Activated CD4-positive, alpha-beta T cell treated with anti-CD3 and anti-CD28 coated beads, Interleukin-2, Interleukin-6, amounts not matched to agents 100 ng/mL and 50 ng/mL, durations not matched to agents 16 hours and 8 hours (primary cell): ENCODE data around the gene TRIM6.
"Not testable (repeated sequence)": the region's sequence is repeated elsewhere in the genome, so short reads cannot be mapped to it uniquely, and the experiment has no call there.

Experiments
- DNase-seq: peaks from one replicate; pipeline ENCODE4 v3.0.0-alpha.2; 2020

Gene TRIM6, protein sequence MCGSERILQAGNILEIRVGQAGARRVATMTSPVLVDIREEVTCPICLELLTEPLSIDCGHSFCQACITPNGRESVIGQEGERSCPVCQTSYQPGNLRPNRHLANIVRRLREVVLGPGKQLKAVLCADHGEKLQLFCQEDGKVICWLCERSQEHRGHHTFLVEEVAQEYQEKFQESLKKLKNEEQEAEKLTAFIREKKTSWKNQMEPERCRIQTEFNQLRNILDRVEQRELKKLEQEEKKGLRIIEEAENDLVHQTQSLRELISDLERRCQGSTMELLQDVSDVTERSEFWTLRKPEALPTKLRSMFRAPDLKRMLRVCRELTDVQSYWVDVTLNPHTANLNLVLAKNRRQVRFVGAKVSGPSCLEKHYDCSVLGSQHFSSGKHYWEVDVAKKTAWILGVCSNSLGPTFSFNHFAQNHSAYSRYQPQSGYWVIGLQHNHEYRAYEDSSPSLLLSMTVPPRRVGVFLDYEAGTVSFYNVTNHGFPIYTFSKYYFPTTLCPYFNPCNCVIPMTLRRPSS

DNA sequence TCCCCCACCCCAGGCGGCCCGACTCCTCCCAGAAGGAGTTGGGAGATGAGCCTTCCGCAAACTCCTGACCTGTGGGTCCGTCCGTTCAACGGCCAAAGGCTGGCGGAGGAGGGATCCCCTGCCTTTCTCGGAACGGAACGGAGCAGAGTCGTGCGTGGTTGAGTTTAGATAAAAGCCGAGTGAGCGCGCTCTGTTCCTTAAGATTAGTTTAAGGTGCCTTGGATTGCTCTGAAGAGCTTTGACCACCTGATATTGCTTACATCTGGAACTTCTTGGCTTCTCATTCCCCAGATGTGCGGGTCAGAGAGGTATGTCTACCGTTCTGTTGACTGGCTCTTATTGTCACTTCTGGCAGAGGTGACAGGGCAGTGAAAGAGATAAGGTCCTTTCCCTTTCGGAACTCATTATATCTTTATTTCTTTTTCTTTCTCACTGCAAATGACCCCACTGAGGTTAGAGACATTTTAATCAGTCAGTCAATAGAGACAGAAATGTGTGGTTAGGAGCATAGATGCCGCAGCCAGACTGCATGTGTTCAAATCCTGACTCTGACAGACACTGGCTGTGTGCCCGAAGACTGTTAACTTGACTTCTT lies at the start of gene TRIM6:
Gene TRIM6 (plus strand): TSS at position 31 of the 595 bp plus-strand sequence. CDS start 261 bp downstream, at position 292.
- DNase-seq = peak; percentile 5

- DNase-seq = no peak
Measured at GRCh38 chr11:5547982-5548381, 48.5 kb upstream of the TRIM6 start.

- DNase-seq = no peak
Measured at GRCh38 chr11:5548440-5548839, 48.0 kb upstream of the TRIM6 start, which contains the start of gene OR52H1. Gene OR52H1, minus strand, starts transcription at chr11:5548540. Its CDS starts 3,035 bp downstream, at chr11:5545505.

- no peak for DNase-seq
Measured at GRCh38 chr11:5550440-5551095, 45.9 kb upstream of the TRIM6 start.

- DNase-seq = no peak
Measured at GRCh38 chr11:5553343-5553742, 43.1 kb upstream of the TRIM6 start.

GRCh38 chr11:5556596-5557188 lies 39.7 kb upstream of the TRIM6 start:
- DNase-seq = no peak

DNA sequence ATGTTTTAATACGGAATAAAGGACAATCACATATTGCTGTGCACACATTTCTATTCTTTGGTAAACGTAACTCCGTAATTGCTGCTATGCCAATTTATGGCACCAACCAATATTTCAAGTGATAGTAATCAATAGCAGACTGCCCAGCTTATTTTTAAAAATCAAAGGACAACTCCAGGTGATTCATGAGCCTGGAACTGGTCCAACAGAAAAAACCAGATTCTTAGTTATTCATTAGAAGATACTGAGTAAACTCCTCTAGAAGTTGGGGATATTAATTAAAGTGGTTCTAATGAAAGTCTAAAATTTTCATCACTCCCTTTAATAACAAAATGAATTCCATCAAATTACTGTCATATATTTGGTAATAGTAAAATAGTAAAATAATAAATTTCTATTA lies 38.7 kb upstream of the TRIM6 start:
- DNase-seq = no peak

- DNase-seq = no peak
Measured at GRCh38 chr11:5564259-5565019, 32.0 kb upstream of the TRIM6 start.

- DNase-seq = no peak
Measured at GRCh38 chr11:5574654-5575053, 21.8 kb upstream of the TRIM6 start.

DNA sequence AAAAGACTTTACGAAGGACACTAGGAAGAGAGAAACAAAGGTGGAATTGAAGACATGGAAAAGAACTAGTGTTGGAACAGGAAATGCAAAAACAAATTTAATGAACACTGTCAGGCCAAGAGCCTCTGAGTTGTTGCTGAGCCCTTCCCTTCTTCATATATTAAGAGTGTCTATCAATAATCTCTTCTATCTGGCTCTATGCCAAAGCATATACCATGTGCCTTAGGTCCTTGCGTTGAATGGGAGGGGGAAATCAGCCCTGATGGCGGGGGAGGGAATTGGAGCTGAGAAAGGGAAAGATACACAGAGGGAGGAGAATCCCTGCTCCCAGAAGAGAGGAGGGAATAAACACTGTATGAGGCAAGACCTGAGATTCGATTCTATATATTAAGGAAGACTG lies 21.3 kb upstream of the TRIM6 start:
- DNase-seq = no peak

DNA sequence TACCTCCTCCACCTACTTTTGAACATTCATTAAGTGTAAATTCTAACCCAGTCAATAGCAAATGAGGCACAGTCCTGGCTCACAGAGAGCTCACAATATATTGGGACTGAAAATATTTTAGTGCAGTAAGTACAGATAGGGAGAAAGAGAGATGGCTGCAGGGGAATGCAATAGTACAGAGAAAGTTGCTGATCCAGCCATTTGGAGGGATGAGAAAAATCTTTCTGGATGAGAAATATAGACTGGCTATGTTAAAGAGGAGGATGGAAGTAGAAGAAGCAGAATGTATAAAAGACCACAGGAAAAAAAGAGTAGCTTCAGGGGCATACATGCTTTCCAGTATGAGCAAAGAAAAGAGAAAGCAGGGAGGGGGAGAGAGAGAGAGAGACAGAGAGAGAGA lies 19.3 kb upstream of the TRIM6 start:
- DNase-seq = no peak

GRCh38 chr11:5580577-5580976 lies 15.9 kb upstream of the TRIM6 start, which contains the start of gene OR52B6:
Gene OR52B6, plus strand, starts transcription at chr11:5580877. Its CDS starts 0 bp downstream, at chr11:5580877.
- no peak for DNase-seq

DNA sequence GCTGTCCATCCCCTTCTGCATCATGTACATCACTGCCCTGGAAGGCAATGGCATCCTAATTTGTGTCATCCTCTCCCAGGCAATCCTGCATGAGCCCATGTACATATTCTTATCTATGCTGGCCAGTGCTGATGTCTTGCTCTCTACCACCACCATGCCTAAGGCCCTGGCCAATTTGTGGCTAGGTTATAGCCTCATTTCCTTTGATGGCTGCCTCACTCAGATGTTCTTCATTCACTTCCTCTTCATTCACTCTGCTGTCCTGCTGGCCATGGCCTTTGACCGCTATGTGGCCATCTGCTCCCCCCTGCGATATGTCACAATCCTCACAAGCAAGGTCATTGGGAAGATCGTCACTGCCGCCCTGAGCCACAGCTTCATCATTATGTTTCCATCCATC lies 15.4 kb upstream of the TRIM6 start:
- DNase-seq = no peak

DNA sequence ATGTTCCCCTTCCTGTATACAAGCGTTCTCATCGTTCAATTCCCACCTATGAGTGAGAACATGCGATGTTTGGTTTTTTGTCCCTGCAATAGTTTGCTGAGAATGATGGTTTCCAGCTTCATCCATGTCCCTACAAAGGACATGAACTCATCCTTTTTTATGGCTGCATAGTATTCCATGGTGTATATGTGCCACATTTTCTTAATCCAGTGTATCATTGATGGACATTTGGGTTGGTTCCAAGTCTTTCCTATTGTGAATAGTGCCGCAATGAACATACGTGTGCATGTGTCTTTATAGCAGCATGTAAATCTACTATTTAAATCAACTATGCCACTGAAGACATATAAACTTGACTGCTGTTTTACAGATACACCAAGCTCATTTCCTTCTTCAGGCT lies 12.0 kb upstream of the TRIM6 start:
- DNase-seq = not testable (repeated sequence)

DNA sequence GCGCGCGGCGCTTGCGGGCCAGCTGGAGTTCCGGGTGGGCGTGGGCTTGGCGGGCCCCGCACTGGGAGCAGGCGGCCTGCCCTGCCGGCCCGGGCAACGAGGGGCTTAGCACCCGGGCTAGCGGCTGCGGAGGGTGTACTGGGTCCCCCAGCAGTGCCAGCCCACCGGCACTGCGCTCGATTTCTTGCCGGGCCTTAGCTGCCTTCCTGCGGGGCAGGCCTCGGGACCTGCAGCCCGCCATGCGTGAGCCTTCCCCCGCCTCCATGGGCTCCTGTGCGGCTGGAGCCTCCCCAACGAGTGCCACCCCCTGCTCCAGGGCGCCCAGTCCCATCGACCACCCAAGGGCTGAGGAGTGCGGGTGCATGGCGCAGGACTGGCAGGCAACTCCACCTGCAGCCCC lies 6.5 kb upstream of the TRIM6 start:
- not testable (repeated sequence) for DNase-seq

- no peak for DNase-seq
Measured at GRCh38 chr11:5591613-5592012, 4.8 kb upstream of the TRIM6 start.

- DNase-seq = no peak
Measured at GRCh38 chr11:5592615-5593014, 3.8 kb upstream of the TRIM6 start.

- no peak for DNase-seq
Measured at GRCh38 chr11:5593146-5593545, 3.3 kb upstream of the TRIM6 start.

DNA sequence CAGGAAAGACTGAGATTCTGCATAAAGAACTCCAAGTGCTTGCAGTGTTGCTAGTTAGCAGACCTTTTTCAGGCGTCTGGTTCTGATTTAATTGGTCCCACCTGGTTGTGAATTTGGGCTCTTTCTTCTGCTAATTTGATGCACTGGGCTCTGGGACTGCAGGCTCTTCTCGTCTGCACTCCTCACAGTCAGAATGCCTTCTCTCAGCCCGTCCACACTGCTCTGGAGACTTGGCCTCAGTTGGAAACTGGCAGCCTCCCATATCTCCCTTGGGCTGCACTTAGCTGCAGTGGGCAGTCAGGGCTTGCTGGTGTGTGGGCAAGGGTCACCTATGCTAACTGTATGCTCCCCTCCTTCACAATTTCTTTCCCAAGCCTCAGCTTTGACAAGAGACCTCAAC lies 1.5 kb downstream of the TRIM6 start:
- no peak for DNase-seq

GRCh38 chr11:5600374-5600851 lies 4.0 kb downstream of the TRIM6 start:
- peak; percentile 65 for DNase-seq

DNA sequence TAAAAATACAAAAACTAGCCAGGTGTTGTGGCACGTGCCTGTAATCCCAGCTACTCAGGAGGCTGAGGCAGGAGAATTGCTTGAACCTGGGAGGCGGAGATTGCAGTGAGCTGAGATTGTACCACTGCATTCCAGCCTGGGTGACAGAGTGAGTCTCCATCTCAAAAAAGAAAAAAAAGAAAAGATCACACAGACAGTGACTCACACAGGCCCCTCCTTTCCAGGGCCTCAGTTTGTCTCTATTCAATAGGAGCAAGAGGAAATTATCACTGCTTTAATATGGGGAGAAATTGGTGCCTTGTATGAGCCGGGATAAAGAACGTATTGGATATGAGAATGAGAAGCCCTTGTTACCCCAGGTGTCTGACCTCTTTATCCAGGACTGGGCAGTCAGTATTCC lies 6.4 kb downstream of the TRIM6 start:
- DNase-seq = not testable (repeated sequence)

- DNase-seq = no peak
Measured at GRCh38 chr11:5603326-5603725, 6.9 kb downstream of the TRIM6 start.
